DND-41 (cell line): ENCODE results near the gene GLIS2.

Experiments
- CTCF ChIP-seq: IDR thresholded peaks from 2 replicates; pipeline ENCODE4 v1.5.1; 2012; ENCODE audit warnings: borderline replicate concordance, low read length, moderate library complexity, mild to moderate bottlenecking; ENCODE audit not compliant: poor library complexity, severe bottlenecking; ENCODE audit errors: extremely low read depth
- EZH2 ChIP-seq: IDR thresholded peaks from 3 replicates; pipeline ENCODE4 v1.6.1; 2012; ENCODE audit warnings: borderline replicate concordance, low read depth, mild to moderate bottlenecking, moderate library complexity, low read length, inconsistent platforms; ENCODE audit not compliant: severe bottlenecking

GRCh38 chr16:4377573-4378154, 61.8 kb downstream of the GLIS2 start:
- TF ChIP-seq CTCF = no peak
- no peak for TF ChIP-seq EZH2
